Adipocyte (in vitro differentiated cells): ENCODE measurements around the gene LY6G5C.

Experiments
- DNase-seq: peaks from one replicate; pipeline ENCODE4 v3.0.0-alpha.2; 2015; ENCODE audit warnings: low read depth
- H3K27me3 ChIP-seq: replicated peaks from 2 replicates; pipeline ENCODE4 v1.7.0; 2013; ENCODE audit warnings: mild to moderate bottlenecking, low read length, moderate library complexity; ENCODE audit not compliant: control insufficient read depth, insufficient read depth
- H3K36me3 ChIP-seq: 2 replicates; pipeline ENCODE4 v1.7.0; 2013; ENCODE audit warnings: low read length, mild to moderate bottlenecking, moderate library complexity; ENCODE audit not compliant: control insufficient read depth, insufficient read depth, severe bottlenecking
- H3K4me1 ChIP-seq: 2 replicates; pipeline ENCODE4 v1.7.0; 2013; ENCODE audit warnings: mild to moderate bottlenecking, low read length, moderate library complexity; ENCODE audit not compliant: control insufficient read depth, insufficient read depth
- H3K4me3 ChIP-seq: 2 replicates; pipeline ENCODE4 v1.7.0; 2013; ENCODE audit warnings: mild to moderate bottlenecking, low read length, moderate library complexity
- H3K9ac ChIP-seq: 2 replicates; pipeline ENCODE4 v1.7.0; 2013; ENCODE audit warnings: mild to moderate bottlenecking, low read length, moderate library complexity
- H3K9me3 ChIP-seq: 2 replicates; pipeline ENCODE4 v1.7.0; 2013; ENCODE audit warnings: mild to moderate bottlenecking, low read length, moderate library complexity; ENCODE audit not compliant: control insufficient read depth

The LY6G5C gene

GRCh38 chr6:31687321-31687720 is 6.5 kb upstream of the LY6G5C start:
- peaks cover 62% of the 10 kb centered on the region for H3K36me3 ChIP-seq

GRCh38 chr6:31686483-31686882 is 5.6 kb upstream of the LY6G5C start:
- Histone ChIP-seq H3K4me1 (peaks cover 3% of the 10 kb centered on the region), H3K4me3 (no peak overlapping the region), H3K9ac (no peak overlapping the region), H3K27me3 (no peaks in the 10 kb centered on the region), H3K9me3 (no peaks in the 10 kb centered on the region), H3K36me3 (peaks cover 57% of the 10 kb centered on the region)
- DNase-seq: no peak

More at GRCh38 chr6:31687321-31687720, 6.5 kb upstream of the LY6G5C start:
- no peak for DNase-seq
- Histone ChIP-seq H3K9ac (no peak overlapping the region), H3K27me3 (no peaks in the 10 kb centered on the region), H3K4me3 (no peak overlapping the region), H3K9me3 (no peaks in the 10 kb centered on the region), H3K4me1 (no peaks in the 10 kb centered on the region)

- DNase-seq: no peak
- H3K36me3 ChIP-seq: peaks cover 29% of the 10 kb centered on the region
- H3K9ac ChIP-seq: no peak overlapping the region
- no peaks in the 10 kb centered on the region for H3K9me3 ChIP-seq
- H3K4me1 ChIP-seq: peaks cover 13% of the 10 kb centered on the region
- no peak overlapping the region for H3K4me3 ChIP-seq
- no peaks in the 10 kb centered on the region for H3K27me3 ChIP-seq
These were observed 2.7 kb upstream of the LY6G5C start for GRCh38 chr6:31683591-31683990.

- Histone ChIP-seq H3K27me3 (no peaks in the 10 kb centered on the region), H3K4me1 (peaks cover 13% of the 10 kb centered on the region), H3K36me3 (peaks cover 5% of the 10 kb centered on the region), H3K9ac (peak overlapping the region; percentile 73), H3K9me3 (no peaks in the 10 kb centered on the region), H3K4me3 (peak overlapping the region; percentile 77)
- DNase-seq: peak; percentile 80
These were observed 336 bp upstream of the LY6G5C start for GRCh38 chr6:31681135-31681671.

GRCh38 chr6:31677955-31678354 is 2.9 kb downstream of the LY6G5C start:
- Histone ChIP-seq H3K4me3 (no peak overlapping the region), H3K36me3 (peaks cover 15% of the 10 kb centered on the region), H3K4me1 (peaks cover 13% of the 10 kb centered on the region), H3K27me3 (no peaks in the 10 kb centered on the region), H3K9ac (no peak overlapping the region), H3K9me3 (no peaks in the 10 kb centered on the region)
- DNase-seq: no peak

GRCh38 chr6:31676904-31677303 is 4.0 kb downstream of the LY6G5C start:
- Histone ChIP-seq H3K9ac (no peak overlapping the region), H3K36me3 (peaks cover 24% of the 10 kb centered on the region), H3K4me1 (peaks cover 13% of the 10 kb centered on the region), H3K4me3 (no peak overlapping the region), H3K9me3 (no peaks in the 10 kb centered on the region), H3K27me3 (no peaks in the 10 kb centered on the region)
- DNase-seq: no peak

GRCh38 chr6:31676322-31676903 is 4.5 kb downstream of the LY6G5C start:
- Histone ChIP-seq H3K9me3 (no peaks in the 10 kb centered on the region), H3K9ac (no peak overlapping the region), H3K4me1 (peaks cover 9% of the 10 kb centered on the region)

GRCh38 chr6:31669676-31670075 is 11.2 kb downstream of the LY6G5C start, which contains the start of gene LY6G5B:
Gene LY6G5B (plus strand): TSS chr6:31669976. CDS start chr6:31670951, 975 bp downstream.
- no peak within 1 kb of the TSS for H3K9ac ChIP-seq
- no peak within 1 kb of the TSS for H3K4me3 ChIP-seq
- H3K36me3 ChIP-seq: peaks cover 73% of the 10 kb centered on the region

More at GRCh38 chr6:31676322-31676903, 4.5 kb downstream of the LY6G5C start:
- H3K4me3 ChIP-seq: no peak overlapping the region
- peaks cover 29% of the 10 kb centered on the region for H3K36me3 ChIP-seq
- no peak for DNase-seq
- H3K27me3 ChIP-seq: no peaks in the 10 kb centered on the region

GRCh38 chr6:31666337-31666965 is 14.4 kb downstream of the LY6G5C start:
- peaks cover 56% of the 10 kb centered on the region for H3K36me3 ChIP-seq
- DNase-seq: peak; percentile 56
- H3K9me3 ChIP-seq: no peaks in the 10 kb centered on the region
- H3K9ac ChIP-seq: peak overlapping the region; percentile 98
- H3K4me1 ChIP-seq: peaks cover 24% of the 10 kb centered on the region
- H3K4me3 ChIP-seq: peak overlapping the region; percentile 98
- no peaks in the 10 kb centered on the region for H3K27me3 ChIP-seq

More at GRCh38 chr6:31669676-31670075, 11.2 kb downstream of the LY6G5C start, which contains the start of gene LY6G5B:
- Histone ChIP-seq H3K9me3 (no peaks in the 10 kb centered on the region), H3K4me1 (peaks cover 6% of the 10 kb centered on the region), H3K27me3 (no peaks in the 10 kb centered on the region)
- no peak for DNase-seq

GRCh38 chr6:31665501-31666336 is 15.1 kb downstream of the LY6G5C start, which contains the start of gene CSNK2B:
Gene CSNK2B (plus strand): TSS chr6:31666080. CDS start chr6:31666832, 752 bp downstream.
- peak within 1 kb of the TSS; percentile 98 for H3K4me3 ChIP-seq
- H3K36me3 ChIP-seq: peaks cover 49% of the 10 kb centered on the region
- H3K4me1 ChIP-seq: peaks cover 30% of the 10 kb centered on the region

More at GRCh38 chr6:31665501-31666336, 15.1 kb downstream of the LY6G5C start, which contains the start of gene CSNK2B:
- Histone ChIP-seq H3K9me3 (no peaks in the 10 kb centered on the region), H3K9ac (peak within 1 kb of the TSS; percentile 98), H3K27me3 (no peaks in the 10 kb centered on the region)
- peak; percentile 99 for DNase-seq
